ENCODE measurements around the gene POLR1A. TPM values are rescaled to one million over a fixed set of nuclear protein-coding genes. Genes with fewer than 3 reads are reported as not detected.
A peak's percentile ranks its signal among the peaks of the same experiment; 100 is the strongest.

Gene POLR1A
- total and polyA plus RNA-seq, 2 of the 8 experiments (the other 6 are each of a cell fraction or from before 2014, with no cell fraction given): 8.9 to 58.1 TPM

DNA sequence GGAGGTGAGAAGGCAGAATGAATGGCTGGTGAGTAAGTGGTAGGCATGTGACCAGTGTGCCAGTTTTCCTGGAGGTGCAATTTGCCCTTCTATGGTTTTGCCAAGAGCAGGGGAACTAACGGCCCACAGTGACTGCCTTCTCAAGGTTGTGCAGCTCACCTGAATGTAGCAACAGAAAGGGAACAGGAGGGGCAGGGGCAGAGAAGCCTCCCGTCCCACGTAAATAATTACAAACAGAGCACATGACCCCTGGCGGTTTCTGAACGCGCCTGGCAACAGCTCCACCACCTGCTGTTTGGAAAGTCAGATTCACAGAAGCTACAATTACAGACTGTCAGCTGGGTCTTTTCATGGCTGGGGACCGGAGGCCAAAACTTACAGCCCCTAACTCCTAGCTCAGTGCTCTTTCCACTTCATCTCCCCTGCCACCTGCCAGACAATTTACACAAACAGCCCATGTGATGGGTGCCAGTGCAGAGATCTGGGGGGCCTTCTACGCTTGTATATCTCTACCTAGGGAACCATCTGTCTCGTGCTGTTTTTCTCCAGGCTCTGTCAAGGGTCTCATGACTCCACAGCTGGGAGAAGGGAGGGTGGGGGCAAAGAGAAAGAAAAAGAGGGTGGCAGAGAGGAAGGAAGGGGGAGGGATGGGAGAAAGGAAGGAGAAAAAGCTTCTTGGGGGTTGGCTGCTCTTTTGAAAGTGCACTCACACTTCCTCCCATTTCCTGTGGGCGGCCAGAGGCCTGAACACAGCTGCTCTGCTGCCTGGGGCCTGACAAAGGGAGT is 69.6 kb downstream of the POLR1A start:
- Histone ChIP-seq H4K5ac (ENCODE audit: insufficient read length, low read depth, low read length) (no peak overlapping the region), H3K14ac (ENCODE audit: insufficient read length) (no peak overlapping the region), H2BK20ac (ENCODE audit: low read length) (no peak overlapping the region), H3K4me3 (ENCODE audit: extremely low read depth in 1 of 4, insufficient read depth in 2 of 4, low read depth in 3 of 4, low read length in 4 of 4) (no peak overlapping the region), H3K23me2 (ENCODE audit: low read depth, low read length) (no peaks in the 10 kb centered on the region), H4K8ac (ENCODE audit: extremely low read depth, insufficient read depth, low read length) (peak overlapping the region; percentile 68; the same call in 1 of the 2 replicates), H2BK5ac (ENCODE audit: low read depth, low read length) (no peak overlapping the region; the same call in 1 of the 2 replicates), H3K9me3 (ENCODE audit: insufficient read depth in 2 of 2, low read depth in 1 of 2, low read length in 1 of 2) (no peaks in the 10 kb centered on the region), H2BK120ac (replicated peaks; ENCODE audit: low read depth, low read length) (no peak overlapping the region), H3K9ac (replicated peaks in 1 of 4; ENCODE audit: extremely low read depth in 1 of 4, low read depth in 3 of 4, low read length in 3 of 4) (no peak overlapping the region), H3K4me1 (replicated peaks in 1 of 4; ENCODE audit: control insufficient read depth in 3 of 4, insufficient read depth in 4 of 4, low read length in 3 of 4) (no peaks in the 10 kb centered on the region; a peak in 1 of 7 replicates), H3K36me3 (ENCODE audit: control insufficient read depth in 2 of 4, insufficient read depth in 4 of 4, low read length in 3 of 4) (peaks cover 35 to 73% (median 63%) of the 10 kb centered on the region in 4 experiments), H3K27me3 (replicated peaks in 1 of 4; ENCODE audit: control insufficient read depth in 3 of 4, extremely low read depth in 1 of 4, insufficient read depth in 3 of 4, low read length in 3 of 4) (no peaks in the 10 kb centered on the region), H2BK15ac (ENCODE audit: low read length) (no peak overlapping the region), H2BK12ac (ENCODE audit: low read depth, low read length) (no peak overlapping the region), H3K23ac (ENCODE audit: insufficient read length) (no peak overlapping the region), H4K91ac (replicated peaks; ENCODE audit: insufficient read length, low read length) (no peak overlapping the region), H3K27ac (ENCODE audit: low read depth, low read length) (no peak overlapping the region), H3K56ac (replicated peaks; ENCODE audit: insufficient read length, low read depth, low read length) (no peak overlapping the region), H3K4me2 (ENCODE audit: insufficient read depth in 1 of 2, low read depth in 2 of 2, low read length in 2 of 2) (no peak overlapping the region), H3K18ac (ENCODE audit: extremely low read depth, low read length) (no peak overlapping the region), H4K20me1 (replicated peaks in 1 of 2; ENCODE audit: control insufficient read depth in 1 of 2, insufficient read depth in 2 of 2, low read length in 2 of 2) (peaks cover 6 to 8% of the 10 kb centered on the region in 2 experiments), H2AFZ (ENCODE audit: low read length) (no peak overlapping the region), H3K79me2 (ENCODE audit: control insufficient read depth in 1 of 2, insufficient read depth in 2 of 2, low read length in 2 of 2) (no peaks in the 10 kb centered on the region), H3K4ac (replicated peaks; ENCODE audit: insufficient read length, low read depth, low read length) (no peak overlapping the region), H2AK5ac (ENCODE audit: low read depth, low read length) (no peak overlapping the region), H3K79me1 (ENCODE audit: low read depth, low read length) (0 out of 2 replicates have a peak, but pooled peaks cover 2% of the 10 kb centered on the region)
- FAIRE-seq (no peak), DNase-seq (ENCODE audit: low read depth in 1 of 2, low spot score in 2 of 2) (no peak)
- ChIA-PET POLR2A (ENCODE audit: partially characterized antibody) (interaction anchor here (0.6 to 1.7 kb wide), 3 partner anchors 11 to 317 kb away, joined by 3 to 4 read pairs (median 3); no protein-coding TSS in a partner anchor), CTCF (ENCODE audit: partially characterized antibody) (interaction anchor here (0.7 to 2.6 kb wide), 11 partner anchors 11 to 319 kb away, joined by 3 to 12 read pairs (median 3); no protein-coding TSS in a partner anchor)
- 84% methylated on average over 10 of the region's 10 CpGs; no CpG with 5 or more reads in 1 of the 2 experiments for WGBS, 2 experiments (ENCODE audit: extremely low coverage in 1 of 2, insufficient coverage in 1 of 2, insufficient read length in 1 of 2, insufficient replicate concordance in 2 of 2, low coverage in 1 of 2, low lambda C conversion rate in 2 of 2, missing lambda C conversion rate in 1 of 2)
- TF ChIP-seq GTF2F1 (IDR thresholded peaks at IDR 0.05; ENCODE audit: borderline replicate concordance, low read depth, low read length) (no peak), RAD21 (IDR thresholded peaks at IDR 0.05 in 1 of 2, conservative IDR thresholded peaks at IDR 0.05 in 1 of 2; ENCODE audit: low read depth in 2 of 2, low read length in 2 of 2) (peak in 1 of 2 experiments; percentile 4; a peak in 1 of 4 replicates), HDAC6 (IDR thresholded peaks at IDR 0.05; ENCODE audit: low read depth, low read length) (no peak)

Data from H1 (cell line).